ENCODE results near the gene RAB29.
A peak's percentile ranks its signal among the peaks of the same experiment; 100 is the strongest.

RAB29 gene

GRCh38 chr1:205780335-205780734 is 5.1 kb upstream of the RAB29 start:
- Histone ChIP-seq H3K4me3 (no peak overlapping the region), H3K27ac (no peak overlapping the region), H3K27me3 (no peaks in the 10 kb centered on the region), H3K36me3 (no peaks in the 10 kb centered on the region), H3K9me3 (no peaks in the 10 kb centered on the region), H3K4me1 (peaks cover 0 to 35% (median 15%) of the 10 kb centered on the region in 4 donors)
- TF ChIP-seq CTCF (IDR thresholded peaks at IDR 0.05), result no peak
- intact Hi-C loops (cut with DNase I; ENCODE audit: low total_unique reads), result no loop called here
- DNase-seq, result no peak

- intact Hi-C loops (cut with DNase I; ENCODE audit: low total_unique reads), result no loop called here
- Histone ChIP-seq H3K9me3 (no peaks in the 10 kb centered on the region), H3K4me1 (peaks cover 0 to 23% (median 12%) of the 10 kb centered on the region in 4 donors), H3K36me3 (no peaks in the 10 kb centered on the region), H3K4me3 (no peak overlapping the region), H3K27ac (no peak overlapping the region), H3K27me3 (no peaks in the 10 kb centered on the region)
- TF ChIP-seq CTCF (IDR thresholded peaks at IDR 0.05), result no peak
- no peak for DNase-seq
Measured at GRCh38 chr1:205777994-205778393, 2.7 kb upstream of the RAB29 start.

DNA sequence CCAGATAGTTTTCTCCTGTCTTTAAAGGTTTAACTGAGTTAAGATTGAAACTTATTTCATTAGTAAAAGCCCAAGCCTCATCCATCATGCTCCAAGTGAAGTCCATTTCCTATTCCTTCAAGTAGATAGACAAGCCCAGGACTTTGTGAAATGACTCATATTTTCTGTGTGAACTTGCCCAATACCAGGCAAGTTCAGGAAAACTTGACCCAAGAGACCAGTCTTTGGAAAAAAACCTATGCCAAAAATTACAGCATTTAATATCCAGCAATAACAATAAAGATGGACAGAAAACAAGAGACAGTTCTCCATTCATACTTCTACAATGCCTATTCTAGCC is 405 bp upstream of the RAB29 start:
- Histone ChIP-seq H3K4me1 (peaks cover 0 to 18% (median 9%) of the 10 kb centered on the region in 4 donors), H3K4me3 (peak overlapping the region; percentile 71 to 79), H3K27me3 (no peaks in the 10 kb centered on the region), H3K27ac (peak overlapping the region; percentile 63 to 80), H3K9me3 (no peaks in the 10 kb centered on the region), H3K36me3 (no peaks in the 10 kb centered on the region)
- TF ChIP-seq CTCF (IDR thresholded peaks at IDR 0.05), result no peak
- intact Hi-C loops (cut with DNase I; ENCODE audit: low total_unique reads), result no loop called here
- no peak for DNase-seq

DNA sequence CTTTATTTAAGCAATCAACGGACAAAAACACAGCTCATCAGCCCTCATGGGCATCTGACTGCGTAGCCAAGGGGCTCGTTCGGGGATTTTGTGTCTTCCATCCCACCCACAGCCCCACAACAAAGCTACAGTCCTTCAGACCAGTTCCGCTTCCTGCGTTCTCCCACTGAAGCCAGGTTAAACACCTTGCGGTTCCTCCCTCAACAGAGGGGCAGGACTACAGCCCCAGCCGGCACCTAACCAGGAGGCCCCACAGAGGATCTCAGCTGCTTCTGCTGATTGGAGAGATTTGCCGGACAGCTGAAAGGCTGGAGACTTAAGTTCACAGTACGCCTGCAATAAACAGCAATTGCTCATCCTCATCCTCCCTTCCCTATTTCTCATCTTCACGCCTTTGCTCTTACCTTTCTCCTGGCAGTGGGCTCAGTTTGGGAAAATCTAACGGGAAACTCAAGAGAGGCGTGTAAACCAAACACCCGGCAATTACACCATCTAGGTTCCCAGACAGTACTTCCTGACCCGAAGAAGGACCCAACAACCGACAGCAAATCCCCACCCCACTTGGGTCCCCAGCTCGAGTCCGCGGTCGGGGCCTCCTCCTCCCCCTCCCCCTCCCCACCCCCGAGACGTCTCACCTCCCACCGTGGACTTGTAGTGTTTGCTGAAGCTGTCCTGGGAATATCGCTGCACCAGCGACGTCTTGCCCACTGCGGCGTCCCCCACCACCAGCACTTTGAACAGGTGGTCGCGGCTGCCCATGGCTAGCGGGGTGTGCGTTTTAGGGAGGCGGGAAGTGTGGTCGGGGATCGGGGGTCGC is 876 bp downstream of the RAB29 start:
- Histone ChIP-seq H3K36me3 (peaks cover 0 to 5% (median 0%) of the 10 kb centered on the region in 3 donors), H3K9me3 (no peaks in the 10 kb centered on the region), H3K27me3 (no peaks in the 10 kb centered on the region), H3K27ac (peak overlapping the region; percentile 63 to 80), H3K4me1 (peaks cover 0 to 24% (median 9%) of the 10 kb centered on the region in 4 donors), H3K4me3 (peak overlapping the region; percentile 71 to 79)
- DNase-seq, result peak in 1 of 2 donors; percentile 72
- intact Hi-C loops (cut with DNase I; ENCODE audit: low total_unique reads), result no loop called here
- no peak for TF ChIP-seq CTCF (IDR thresholded peaks at IDR 0.05)

GRCh38 chr1:205772607-205773032 is 2.7 kb downstream of the RAB29 start:
- no peaks in the 10 kb centered on the region for H3K9me3 ChIP-seq
- peaks cover 0 to 11% (median 0%) of the 10 kb centered on the region in 3 donors for H3K36me3 ChIP-seq
- H3K27ac ChIP-seq, result no peak overlapping the region
- H3K4me1 ChIP-seq, result peaks cover 0 to 28% (median 9%) of the 10 kb centered on the region in 4 donors
- intact Hi-C loops (cut with DNase I; ENCODE audit: low total_unique reads), result no loop called here
- no peaks in the 10 kb centered on the region for H3K27me3 ChIP-seq
- TF ChIP-seq CTCF (IDR thresholded peaks at IDR 0.05), result no peak
- DNase-seq, result no peak
- H3K4me3 ChIP-seq, result no peak overlapping the region

All from tibial artery (tissue), 4 donors.